ENCODE measurements around the gene NTRK2.

Gene NTRK2

DNA sequence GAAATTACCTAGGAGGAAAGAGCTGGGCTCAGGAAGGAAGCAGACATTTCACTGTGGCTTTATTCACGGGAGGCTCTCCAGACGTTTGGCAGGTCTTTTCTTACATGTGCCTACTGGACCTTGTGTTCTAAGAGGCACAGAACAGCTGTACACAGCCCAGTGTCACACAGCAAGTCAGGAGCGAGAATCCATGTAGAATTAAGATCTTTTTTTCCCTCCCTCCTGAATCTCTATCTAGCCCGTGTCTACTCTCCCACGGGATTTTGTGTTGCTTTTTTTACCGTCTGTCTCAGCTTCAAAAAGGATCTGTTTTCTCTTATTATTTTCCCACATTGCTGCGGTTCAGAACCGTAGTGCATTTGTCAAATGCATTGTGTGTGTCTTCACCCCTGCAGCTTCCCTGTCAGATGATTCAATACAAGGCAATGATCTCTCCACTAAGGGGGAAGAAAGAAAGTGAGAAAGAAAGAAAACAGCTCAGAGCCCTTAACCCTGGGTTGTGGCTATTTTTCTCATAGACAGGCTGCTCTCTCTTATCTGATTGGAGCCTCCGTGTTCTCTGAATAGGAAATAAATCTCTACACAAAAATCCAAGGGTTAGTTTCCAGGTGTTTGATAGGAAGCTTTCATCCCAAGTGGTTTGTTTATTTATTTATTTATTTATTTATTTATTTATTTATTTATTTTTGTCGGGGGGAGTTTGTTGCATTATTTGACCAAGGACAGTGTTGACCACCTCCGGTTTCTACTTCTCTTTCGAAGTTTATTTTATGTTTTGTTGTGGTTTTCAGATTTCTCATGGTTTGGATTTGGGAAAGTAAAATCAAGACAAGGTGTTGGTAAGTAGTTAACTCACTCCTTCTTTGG, 191.0 kb downstream of the NTRK2 start:
- TF ChIP-seq, protein P1, sequence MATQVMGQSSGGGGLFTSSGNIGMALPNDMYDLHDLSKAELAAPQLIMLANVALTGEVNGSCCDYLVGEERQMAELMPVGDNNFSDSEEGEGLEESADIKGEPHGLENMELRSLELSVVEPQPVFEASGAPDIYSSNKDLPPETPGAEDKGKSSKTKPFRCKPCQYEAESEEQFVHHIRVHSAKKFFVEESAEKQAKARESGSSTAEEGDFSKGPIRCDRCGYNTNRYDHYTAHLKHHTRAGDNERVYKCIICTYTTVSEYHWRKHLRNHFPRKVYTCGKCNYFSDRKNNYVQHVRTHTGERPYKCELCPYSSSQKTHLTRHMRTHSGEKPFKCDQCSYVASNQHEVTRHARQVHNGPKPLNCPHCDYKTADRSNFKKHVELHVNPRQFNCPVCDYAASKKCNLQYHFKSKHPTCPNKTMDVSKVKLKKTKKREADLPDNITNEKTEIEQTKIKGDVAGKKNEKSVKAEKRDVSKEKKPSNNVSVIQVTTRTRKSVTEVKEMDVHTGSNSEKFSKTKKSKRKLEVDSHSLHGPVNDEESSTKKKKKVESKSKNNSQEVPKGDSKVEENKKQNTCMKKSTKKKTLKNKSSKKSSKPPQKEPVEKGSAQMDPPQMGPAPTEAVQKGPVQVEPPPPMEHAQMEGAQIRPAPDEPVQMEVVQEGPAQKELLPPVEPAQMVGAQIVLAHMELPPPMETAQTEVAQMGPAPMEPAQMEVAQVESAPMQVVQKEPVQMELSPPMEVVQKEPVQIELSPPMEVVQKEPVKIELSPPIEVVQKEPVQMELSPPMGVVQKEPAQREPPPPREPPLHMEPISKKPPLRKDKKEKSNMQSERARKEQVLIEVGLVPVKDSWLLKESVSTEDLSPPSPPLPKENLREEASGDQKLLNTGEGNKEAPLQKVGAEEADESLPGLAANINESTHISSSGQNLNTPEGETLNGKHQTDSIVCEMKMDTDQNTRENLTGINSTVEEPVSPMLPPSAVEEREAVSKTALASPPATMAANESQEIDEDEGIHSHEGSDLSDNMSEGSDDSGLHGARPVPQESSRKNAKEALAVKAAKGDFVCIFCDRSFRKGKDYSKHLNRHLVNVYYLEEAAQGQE (IDR thresholded peaks at IDR 0.05; ENCODE audit: low read depth): no peak
- TF ChIP-seq TAF1 (IDR thresholded peaks at IDR 0.05; ENCODE audit: low read depth): no peak
- no peak for TF ChIP-seq RAD21 (IDR thresholded peaks at IDR 0.05; ENCODE audit: low read depth)
- no peak for TF ChIP-seq YY1 (IDR thresholded peaks at IDR 0.05; ENCODE audit: low read depth)
- TF ChIP-seq TCF12 (IDR thresholded peaks at IDR 0.05; ENCODE audit: low read depth): no peak
- TF ChIP-seq EGR1 (IDR thresholded peaks at IDR 0.05): no peak
- no peak for TF ChIP-seq CREB1 (IDR thresholded peaks at IDR 0.05; ENCODE audit: low read depth)
- TF ChIP-seq ZBTB7A (IDR thresholded peaks at IDR 0.05; ENCODE audit: low read depth): no peak
- TF ChIP-seq EP300 (IDR thresholded peaks at IDR 0.05; ENCODE audit: borderline replicate concordance): no peak
- no peak for TF ChIP-seq FOXM1 (IDR thresholded peaks at IDR 0.05; ENCODE audit: borderline replicate concordance, low read depth)

DNA sequence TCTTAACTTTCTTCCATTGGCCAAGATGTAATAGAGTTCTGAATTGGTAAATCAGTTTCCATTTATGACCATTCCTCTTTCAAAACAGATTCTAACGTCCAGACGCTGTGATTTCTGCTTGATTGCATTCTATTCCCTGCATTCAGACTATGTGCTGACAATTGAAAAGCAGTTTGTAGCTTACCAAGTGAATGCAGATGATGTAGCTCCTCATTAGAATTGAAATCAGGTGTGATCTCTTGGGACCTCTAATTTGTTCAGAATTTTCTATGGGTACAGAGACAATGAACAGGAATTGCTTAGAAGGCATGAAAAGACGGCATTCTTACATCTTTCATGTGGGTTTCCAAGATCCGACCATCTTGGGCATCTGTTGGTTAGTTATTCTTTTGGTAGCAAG, 191.9 kb downstream of the NTRK2 start:
- TF ChIP-seq TAF1 (IDR thresholded peaks at IDR 0.05; ENCODE audit: low read depth) (no peak), EGR1 (IDR thresholded peaks at IDR 0.05) (no peak), CEBPB (IDR thresholded peaks at IDR 0.05) (no peak), TEAD4 (IDR thresholded peaks at IDR 0.05) (no peak), EP300 (IDR thresholded peaks at IDR 0.05; ENCODE audit: borderline replicate concordance) (no peak)
- TF ChIP-seq, protein P1 (IDR thresholded peaks at IDR 0.05; ENCODE audit: low read depth): no peak
- TF ChIP-seq, protein P2, sequence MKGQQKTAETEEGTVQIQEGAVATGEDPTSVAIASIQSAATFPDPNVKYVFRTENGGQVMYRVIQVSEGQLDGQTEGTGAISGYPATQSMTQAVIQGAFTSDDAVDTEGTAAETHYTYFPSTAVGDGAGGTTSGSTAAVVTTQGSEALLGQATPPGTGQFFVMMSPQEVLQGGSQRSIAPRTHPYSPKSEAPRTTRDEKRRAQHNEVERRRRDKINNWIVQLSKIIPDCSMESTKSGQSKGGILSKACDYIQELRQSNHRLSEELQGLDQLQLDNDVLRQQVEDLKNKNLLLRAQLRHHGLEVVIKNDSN (IDR thresholded peaks at IDR 0.05): no peak

DNA sequence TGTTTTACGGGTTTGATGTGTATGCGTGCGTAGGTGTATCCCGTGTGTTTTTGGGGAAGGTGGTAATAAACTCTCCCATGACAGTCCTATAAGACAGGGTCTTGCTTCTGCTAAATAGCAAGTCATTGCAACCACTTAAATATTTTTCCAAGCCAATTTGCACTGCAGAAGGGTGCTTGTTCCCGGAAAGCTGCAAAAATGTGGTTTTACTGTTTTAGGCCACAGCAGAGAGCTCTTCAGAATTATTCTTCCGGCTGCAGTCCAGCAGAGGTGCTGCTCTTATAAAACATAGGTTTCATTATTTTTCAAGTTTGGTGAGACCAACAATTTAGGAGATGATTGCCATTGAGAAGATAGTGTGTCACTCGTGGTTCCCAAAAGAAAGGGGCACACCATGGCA, 192.8 kb downstream of the NTRK2 start:
- TF ChIP-seq EP300 (IDR thresholded peaks at IDR 0.05; ENCODE audit: borderline replicate concordance) (no peak), ZBTB7A (IDR thresholded peaks at IDR 0.05; ENCODE audit: low read depth) (no peak), RAD21 (IDR thresholded peaks at IDR 0.05; ENCODE audit: low read depth) (no peak), TCF12 (IDR thresholded peaks at IDR 0.05; ENCODE audit: low read depth) (no peak), CEBPB (IDR thresholded peaks at IDR 0.05) (no peak), EGR1 (IDR thresholded peaks at IDR 0.05) (no peak), FOXM1 (IDR thresholded peaks at IDR 0.05; ENCODE audit: borderline replicate concordance, low read depth) (no peak), YY1 (IDR thresholded peaks at IDR 0.05; ENCODE audit: low read depth) (no peak), TAF1 (IDR thresholded peaks at IDR 0.05; ENCODE audit: low read depth) (no peak)
- TF ChIP-seq, protein P3, sequence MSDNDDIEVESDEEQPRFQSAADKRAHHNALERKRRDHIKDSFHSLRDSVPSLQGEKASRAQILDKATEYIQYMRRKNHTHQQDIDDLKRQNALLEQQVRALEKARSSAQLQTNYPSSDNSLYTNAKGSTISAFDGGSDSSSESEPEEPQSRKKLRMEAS (IDR thresholded peaks at IDR 0.05): no peak
- TF ChIP-seq, protein P1 (IDR thresholded peaks at IDR 0.05; ENCODE audit: low read depth): no peak

DNA sequence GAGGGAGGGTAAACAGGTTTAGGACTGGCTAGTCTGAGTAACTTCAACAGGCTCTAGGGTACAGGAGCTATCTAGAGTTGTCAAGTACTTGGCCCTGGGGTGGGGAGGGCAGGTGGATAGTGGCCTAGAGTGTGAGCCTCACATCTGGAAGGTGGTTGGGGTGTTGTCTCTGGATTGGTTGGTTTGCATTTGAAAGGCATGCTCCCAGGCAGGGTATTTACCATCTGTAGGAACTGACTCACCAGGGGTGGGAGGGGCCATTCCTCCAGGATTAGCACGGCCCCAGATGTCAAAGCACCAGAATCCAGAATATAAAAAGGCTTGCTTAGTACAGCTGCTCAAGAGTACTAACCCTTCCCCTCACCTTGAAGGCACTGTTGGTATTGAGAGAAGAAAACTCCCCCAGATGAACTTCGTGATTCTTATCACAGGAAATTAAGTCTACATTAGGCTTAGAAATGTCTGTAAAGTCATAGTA, 193.3 kb downstream of the NTRK2 start:
- no peak for TF ChIP-seq NFIC (IDR thresholded peaks at IDR 0.05)
- TF ChIP-seq, protein P2 (IDR thresholded peaks at IDR 0.05): no peak

DNA sequence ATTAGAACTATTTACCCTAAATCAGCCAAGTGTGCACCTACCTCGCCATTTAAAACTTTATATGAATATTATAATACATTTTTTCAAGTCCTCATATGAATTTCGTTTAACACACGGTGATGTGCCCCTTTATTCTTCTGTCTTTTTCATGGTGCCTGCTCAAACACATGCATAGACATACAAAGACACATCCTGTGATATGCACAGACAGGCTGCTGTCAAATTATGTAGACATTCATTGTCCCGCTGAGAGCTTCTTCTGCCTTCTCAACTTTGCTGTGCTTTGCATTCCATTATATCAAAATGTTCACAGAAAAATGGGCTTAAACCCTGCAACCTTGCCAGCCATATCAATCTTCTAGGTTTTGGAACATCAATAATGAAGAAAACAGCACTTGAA, 193.8 kb downstream of the NTRK2 start:
- no peak for TF ChIP-seq CREB1 (IDR thresholded peaks at IDR 0.05; ENCODE audit: low read depth)
- TF ChIP-seq, protein P3 (IDR thresholded peaks at IDR 0.05): no peak
- no peak for TF ChIP-seq ZBTB7A (IDR thresholded peaks at IDR 0.05; ENCODE audit: low read depth)
- TF ChIP-seq YY1 (IDR thresholded peaks at IDR 0.05; ENCODE audit: low read depth): no peak
- TF ChIP-seq TEAD4 (IDR thresholded peaks at IDR 0.05): no peak

All from Ishikawa (cell line).